ENCODE measurements around the gene AFDN. TPM values are rescaled to one million over a fixed set of nuclear protein-coding genes. Genes with fewer than 3 reads are reported as not detected.

Gene AFDN
- total RNA-seq, 4 donors from 2014 or later = 196 to 311 (median 224) TPM

- H3K9me3 ChIP-seq = no peaks in the 10 kb centered on the region
- 91 to 94% methylated on average over 8 of the region's 8 CpGs for WGBS, 2 donors
Observed at GRCh38 chr6:168020242-168020641, 193.5 kb downstream of the AFDN start.

GRCh38 chr6:168021581-168021980 is 194.9 kb downstream of the AFDN start:
- no peak overlapping the region for H3K4me3 ChIP-seq (replicated peaks in 1 of 3)
- H3K4me1 ChIP-seq = peaks cover 0 to 8% of the 10 kb centered on the region in 2 donors
- no peak for DNase-seq
- TF ChIP-seq CTCF (IDR thresholded peaks at IDR 0.05) (no peak), POLR2A (IDR thresholded peaks at IDR 0.05) (no peak)
- 87 to 89% methylated on average over 5 of the region's 5 CpGs for WGBS, 2 donors
- no peak overlapping the region for H3K27ac ChIP-seq
- intact Hi-C loops (cut with DNase I) = no loop called here
- no peaks in the 10 kb centered on the region for H3K9me3 ChIP-seq
- H3K27me3 ChIP-seq = no peaks in the 10 kb centered on the region
- H3K36me3 ChIP-seq = no peaks in the 10 kb centered on the region

More at GRCh38 chr6:168020242-168020641, 193.5 kb downstream of the AFDN start:
- no peaks in the 10 kb centered on the region for H3K27me3 ChIP-seq
- intact Hi-C loops (cut with DNase I) = no loop called here
- no peak overlapping the region for H3K27ac ChIP-seq
- H3K4me1 ChIP-seq = peaks cover 0 to 8% of the 10 kb centered on the region in 2 donors
- DNase-seq = no peak
- no peak overlapping the region for H3K4me3 ChIP-seq (replicated peaks in 1 of 3)
- no peaks in the 10 kb centered on the region for H3K36me3 ChIP-seq
- TF ChIP-seq POLR2A (IDR thresholded peaks at IDR 0.05) (no peak), CTCF (IDR thresholded peaks at IDR 0.05) (no peak)

Other genes with a start within 250 kb of the AFDN start
- gene KIF25, start 170.8 kb downstream of the AFDN start, total RNA-seq = not detected

Measured in thyroid gland (tissue), 4 donors.